Lung microvascular endothelial cell (primary cell): ENCODE results near the gene EPGN. TPM values are rescaled to one million over a fixed set of nuclear protein-coding genes. Genes with fewer than 3 reads are reported as not detected.
"Not testable (repeated sequence)": the region's sequence is repeated elsewhere in the genome, so short reads cannot be mapped to it uniquely, and the experiment has no call there.

Source experiments
- DNase-seq, 2 donors: peaks; one replicate each; pipeline versions ENCODE4 v3.0.0 to v3.0.0-alpha.2; 2010; ENCODE audit warnings: low read depth in 2 of 2
- total RNA-seq: library from RNA; depleted of rRNA; stranded (reverse); fragments of >200 nt; gene quantifications from 2 replicates; pipeline ENCODE4 v1.2.1, GENCODE V29; 2014

Gene EPGN
- total RNA-seq, 1 donor from 2014 or later: not detected

- no peak for DNase-seq
Observed at GRCh38 chr4:74338792-74339333, 30.6 kb downstream of the EPGN start.

GRCh38 chr4:74339501-74339900, 31.2 kb downstream of the EPGN start:
- DNase-seq: no peak

- DNase-seq: not testable (repeated sequence)
Observed at GRCh38 chr4:74340421-74340820, 32.2 kb downstream of the EPGN start.

GRCh38 chr4:74344031-74344430, 35.8 kb downstream of the EPGN start:
- DNase-seq: no peak

DNA sequence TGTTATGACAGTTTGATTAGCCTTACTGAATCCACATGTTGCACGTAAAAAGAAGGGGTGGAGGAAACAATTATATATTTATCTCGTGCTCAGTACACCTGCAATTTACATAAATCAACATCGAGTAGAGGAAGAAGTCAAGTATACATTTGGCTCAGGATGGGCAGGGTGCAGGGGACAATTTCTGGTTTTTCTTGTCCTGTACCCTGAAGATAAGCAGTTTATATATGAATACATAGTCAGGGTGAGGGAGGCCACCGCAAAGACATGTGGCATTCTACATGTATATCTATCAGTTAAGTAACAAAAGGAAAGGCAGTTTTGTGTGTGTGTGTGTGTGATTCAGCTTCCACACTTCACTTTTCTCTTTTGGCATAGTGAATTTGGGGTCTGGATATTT, 45.6 kb downstream of the EPGN start:
- no peak for DNase-seq

GRCh38 chr4:74357965-74358364, 49.7 kb downstream of the EPGN start:
- DNase-seq: no peak

DNA sequence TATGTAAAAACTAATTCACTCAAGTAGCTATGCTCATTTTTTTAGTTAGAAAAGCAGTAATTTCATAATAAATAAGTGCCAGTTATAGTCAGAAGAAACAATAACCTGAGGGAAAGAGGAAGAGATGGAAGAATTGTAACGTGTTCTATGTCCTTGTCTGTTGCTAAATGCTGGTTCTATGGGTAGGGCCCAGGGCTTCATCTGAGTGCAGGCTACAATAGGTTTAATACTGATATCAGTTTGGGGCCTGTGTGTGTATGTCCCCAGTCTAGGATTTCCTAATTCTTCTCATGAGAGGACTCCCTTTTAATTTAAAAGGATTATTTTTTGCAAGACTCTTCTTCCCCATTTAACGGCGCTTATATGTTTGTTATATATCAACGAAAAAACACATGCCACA, 53.4 kb downstream of the EPGN start:
- no peak for DNase-seq

- DNase-seq: no peak
Observed at GRCh38 chr4:74362347-74362746, 54.1 kb downstream of the EPGN start.

- no peak for DNase-seq
Observed at GRCh38 chr4:74364256-74364651, 56.0 kb downstream of the EPGN start.

DNA sequence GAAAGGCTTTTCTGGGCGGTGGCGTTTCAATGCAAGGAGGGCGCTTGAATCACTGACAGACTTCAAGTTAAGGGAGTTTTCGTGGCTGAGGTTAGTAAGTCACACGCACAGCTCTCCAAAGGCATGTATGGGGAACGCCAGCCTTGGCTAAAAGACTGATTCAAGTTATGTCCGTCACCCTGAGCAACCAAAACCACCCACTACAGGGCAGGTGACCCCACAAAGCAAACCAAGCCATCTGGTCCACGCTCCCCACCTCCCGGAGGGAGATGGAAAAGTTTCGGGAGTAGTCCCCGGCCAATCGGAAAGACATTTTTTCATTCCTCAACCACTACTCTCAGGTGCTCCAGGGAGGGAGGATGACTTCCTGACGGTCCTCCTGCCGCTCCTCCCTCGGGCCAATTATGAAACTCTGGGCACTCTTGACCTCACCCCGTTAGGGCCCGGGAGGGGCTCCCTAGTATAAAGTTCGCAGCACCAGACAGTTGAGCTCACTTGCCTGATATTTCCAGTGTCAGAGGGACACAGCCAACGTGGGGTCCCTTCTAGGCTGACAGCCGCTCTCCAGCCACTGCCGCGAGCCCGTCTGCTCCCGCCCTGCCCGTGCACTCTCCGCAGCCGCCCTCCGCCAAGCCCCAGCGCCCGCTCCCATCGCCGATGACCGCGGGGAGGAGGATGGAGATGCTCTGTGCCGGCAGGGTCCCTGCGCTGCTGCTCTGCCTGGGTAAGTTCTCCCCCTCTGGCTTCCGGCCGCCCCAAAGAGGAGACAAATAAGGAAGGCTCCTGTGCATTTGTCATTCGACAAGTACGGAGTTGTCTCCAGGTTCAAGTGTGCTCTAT, 56.6 kb downstream of the EPGN start, which contains the start of gene EREG:
Gene EREG (plus strand): TSS at position 494 of the 840 bp plus-strand sequence. CDS start 164 bp downstream, at position 658.
- peak; percentile 28 to 60 for DNase-seq

DNA sequence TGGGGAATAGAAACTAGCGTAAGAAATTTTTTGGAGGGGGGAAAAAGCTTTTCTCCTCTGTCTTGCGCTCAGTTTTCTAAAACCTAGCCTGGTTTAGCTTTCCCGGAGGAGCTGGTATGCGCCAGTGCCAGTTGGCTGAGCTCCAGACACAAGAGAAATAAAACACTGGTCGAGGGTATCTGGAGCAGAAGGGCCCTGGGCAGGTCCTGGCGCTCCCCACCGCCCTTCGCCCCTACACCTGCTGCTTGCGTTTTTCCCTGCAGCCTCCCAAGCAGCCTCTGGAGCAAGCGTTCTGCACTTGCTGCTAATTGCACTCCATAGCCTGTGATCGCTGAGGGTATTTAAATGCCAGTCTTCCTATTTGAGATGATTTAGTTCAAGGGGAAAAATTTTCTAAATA, 57.5 kb downstream of the EPGN start:
- DNase-seq: peak; percentile 15 to 37

Other genes starting within 250 kb of the EPGN start
- gene CXCL2, start 209.3 kb upstream of the EPGN start, total RNA-seq: 2.0 and 6.0 TPM in 2 replicates
- 12.4 and 21.4 TPM in 2 replicates for gene MTHFD2L, start 150.4 kb upstream of the EPGN start, total RNA-seq
- not detected in 2 replicates for gene EREG, start 56.7 kb downstream of the EPGN start, total RNA-seq
- gene AREG, start 136.7 kb downstream of the EPGN start, total RNA-seq: under 0.01 and 0.22 TPM in 2 replicates